Measurements from ENCODE around the gene SIM2.

The SIM2 gene

GRCh38 chr21:36689324-36689723, 9.6 kb upstream of the SIM2 start:
- DNase-seq = no peak

GRCh38 chr21:36690628-36691554, 8.0 kb upstream of the SIM2 start:
- DNase-seq = no peak

- DNase-seq = no peak
Measured at GRCh38 chr21:36691555-36692041, 7.3 kb upstream of the SIM2 start.

DNA sequence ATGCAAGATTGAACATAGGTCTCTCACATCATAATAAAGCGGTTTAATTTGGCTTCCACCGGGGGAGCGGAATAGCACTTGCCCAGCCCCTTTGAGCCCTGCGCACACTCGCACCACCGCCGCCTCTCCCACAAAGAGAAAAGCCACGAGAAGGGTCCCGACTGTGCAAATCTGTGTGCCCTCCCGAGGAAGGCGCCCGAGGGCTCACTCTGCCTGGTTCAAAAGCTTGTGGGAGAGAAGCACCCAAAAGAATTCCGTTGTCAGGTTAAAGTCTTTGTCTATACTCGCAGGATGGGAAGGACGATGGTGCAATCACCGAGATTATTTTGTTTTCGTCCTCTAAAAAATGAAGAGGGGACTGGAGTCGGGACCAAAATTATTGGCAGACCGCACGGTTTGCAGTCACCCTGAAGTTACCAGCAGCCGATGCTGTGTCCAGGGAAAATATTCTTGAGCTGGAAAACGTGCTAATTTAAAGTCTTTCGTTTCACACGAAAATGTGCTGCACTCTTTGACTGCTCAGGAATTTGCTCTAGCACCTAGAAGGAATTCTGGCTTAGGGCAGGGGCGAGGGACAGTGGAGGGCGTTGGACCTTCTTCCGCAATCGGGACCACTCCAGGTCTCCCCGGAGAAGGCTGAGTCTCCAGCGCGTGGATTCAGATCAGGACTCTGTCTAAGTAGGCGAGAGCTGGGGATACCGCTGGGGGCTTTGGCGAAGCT, 6.6 kb upstream of the SIM2 start:
- no peak for DNase-seq

DNA sequence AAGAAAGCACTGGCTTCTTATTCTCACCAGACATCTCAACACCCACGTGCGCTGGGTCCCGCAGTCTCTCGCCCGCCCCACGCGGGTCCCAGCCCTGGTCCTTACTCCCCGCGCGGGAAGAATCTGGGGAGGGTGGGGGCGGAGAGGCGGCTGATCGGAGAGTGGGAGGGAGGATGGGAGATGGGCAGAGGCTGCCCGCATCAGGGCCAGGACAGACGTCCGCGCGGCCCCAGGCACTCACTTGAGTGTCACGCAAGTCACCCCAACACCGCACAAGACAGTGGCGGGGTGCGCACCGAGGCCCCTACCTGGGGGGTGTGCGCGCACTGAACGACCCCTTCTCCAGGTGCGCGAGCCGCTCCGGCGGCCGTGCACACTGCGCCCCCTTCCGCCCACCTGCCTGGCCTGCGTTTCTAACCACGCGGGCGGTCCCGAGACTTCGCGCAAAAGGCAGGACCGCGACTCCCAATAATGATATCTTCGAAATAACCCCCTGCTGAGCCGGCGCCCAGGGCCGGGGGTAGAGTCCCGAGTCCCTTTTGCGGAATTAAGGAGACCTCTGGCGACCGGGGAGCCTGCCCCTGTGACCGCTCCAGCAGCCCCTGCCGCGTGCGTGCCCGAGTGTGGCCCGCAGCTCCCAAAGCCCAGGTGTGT, 6.0 kb upstream of the SIM2 start:
- DNase-seq = no peak

- DNase-seq = no peak
Measured at GRCh38 chr21:36693489-36694030, 5.4 kb upstream of the SIM2 start.

DNA sequence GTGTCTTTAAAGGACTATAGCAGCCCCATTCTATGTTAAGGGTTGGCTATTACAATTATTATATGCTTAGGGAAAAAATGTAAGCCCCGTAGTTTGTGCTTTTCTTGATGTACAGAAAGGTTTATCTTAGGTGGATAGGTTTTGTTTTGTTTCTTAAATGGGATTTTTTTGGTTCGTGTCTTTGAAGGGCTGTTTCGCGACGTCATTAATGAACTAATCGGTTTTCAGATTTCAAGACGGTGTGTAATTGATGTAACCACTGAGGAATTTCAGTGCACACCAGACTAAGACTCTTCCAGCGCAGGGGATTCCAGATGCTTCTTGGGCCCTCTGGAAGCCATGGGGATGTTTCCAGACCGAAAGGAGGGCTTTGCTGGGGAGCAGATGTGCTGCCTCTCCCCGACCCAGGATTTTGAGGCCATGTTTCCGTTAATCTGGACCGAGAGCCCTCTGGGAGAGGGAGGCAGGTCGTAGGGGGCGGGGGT, 4.8 kb upstream of the SIM2 start:
- DNase-seq = no peak

DNA sequence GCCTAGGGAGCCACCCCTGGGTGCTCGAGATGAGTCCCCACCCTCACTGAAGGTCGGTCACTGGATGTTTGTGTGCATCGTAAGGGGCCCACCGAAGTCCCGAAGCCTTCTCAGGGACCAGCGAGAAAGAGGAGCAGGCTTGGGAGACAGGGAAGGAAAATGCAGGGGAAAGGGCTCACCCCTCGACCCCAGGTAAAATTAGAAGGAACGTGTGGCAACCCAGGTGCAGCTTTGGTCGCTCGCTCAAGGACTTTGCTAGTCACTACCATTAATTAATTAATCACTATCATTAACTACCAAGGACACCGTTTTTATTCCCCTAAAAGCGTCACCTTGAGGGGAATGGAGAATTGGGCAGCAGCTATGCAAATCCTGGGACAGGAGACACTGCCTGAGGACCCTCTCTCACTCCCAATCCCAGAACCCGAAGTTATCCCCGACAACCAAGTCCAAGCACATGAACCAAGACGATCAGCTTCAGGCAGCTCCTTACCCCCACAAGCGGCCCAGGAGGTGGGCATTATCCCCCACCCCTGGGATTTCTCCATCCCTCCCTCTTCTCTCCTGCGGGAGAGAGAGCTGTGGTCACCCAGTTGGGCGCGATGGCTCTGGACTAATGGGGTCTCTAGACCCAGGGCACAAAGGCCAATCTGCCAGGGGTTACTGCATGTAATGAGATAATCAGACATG, 4.2 kb upstream of the SIM2 start:
- no peak for DNase-seq

- DNase-seq = no peak
Measured at GRCh38 chr21:36695283-36695634, 3.7 kb upstream of the SIM2 start.

DNA sequence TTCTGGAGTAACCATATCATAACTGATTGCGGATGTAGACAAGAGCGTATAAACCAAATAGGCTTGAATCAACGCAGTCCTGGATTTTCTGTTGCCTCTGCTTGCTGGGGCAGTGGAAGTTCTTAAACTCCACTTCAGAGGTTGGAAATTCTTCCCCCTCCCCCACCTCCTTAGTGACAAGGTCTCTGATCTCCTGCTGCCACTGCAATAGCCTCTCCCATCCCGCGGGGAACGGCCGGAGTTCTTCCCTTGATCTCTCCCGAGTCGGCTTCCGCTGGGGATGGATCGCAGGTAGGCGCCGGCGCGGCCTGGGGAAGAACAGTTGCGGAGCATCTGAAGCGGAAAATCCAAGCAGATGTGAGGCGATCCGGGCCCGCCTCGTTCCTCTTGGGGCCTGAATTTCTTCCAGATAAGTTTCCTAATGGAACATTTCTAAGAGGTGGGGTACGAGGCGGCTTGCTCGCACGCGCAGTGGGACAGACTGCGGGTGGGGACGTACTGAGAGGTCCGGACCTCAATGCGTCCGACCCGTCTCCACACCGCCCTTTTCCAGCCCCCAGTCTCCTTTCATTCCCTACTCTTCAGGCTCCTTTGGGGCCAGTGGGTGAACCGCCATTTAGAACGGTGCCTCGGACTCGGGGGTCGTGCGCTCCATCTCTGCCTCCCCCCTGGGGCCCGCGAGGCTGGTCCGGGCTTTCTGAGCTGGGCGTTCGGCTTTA, 3.1 kb upstream of the SIM2 start:
- no peak for DNase-seq

DNA sequence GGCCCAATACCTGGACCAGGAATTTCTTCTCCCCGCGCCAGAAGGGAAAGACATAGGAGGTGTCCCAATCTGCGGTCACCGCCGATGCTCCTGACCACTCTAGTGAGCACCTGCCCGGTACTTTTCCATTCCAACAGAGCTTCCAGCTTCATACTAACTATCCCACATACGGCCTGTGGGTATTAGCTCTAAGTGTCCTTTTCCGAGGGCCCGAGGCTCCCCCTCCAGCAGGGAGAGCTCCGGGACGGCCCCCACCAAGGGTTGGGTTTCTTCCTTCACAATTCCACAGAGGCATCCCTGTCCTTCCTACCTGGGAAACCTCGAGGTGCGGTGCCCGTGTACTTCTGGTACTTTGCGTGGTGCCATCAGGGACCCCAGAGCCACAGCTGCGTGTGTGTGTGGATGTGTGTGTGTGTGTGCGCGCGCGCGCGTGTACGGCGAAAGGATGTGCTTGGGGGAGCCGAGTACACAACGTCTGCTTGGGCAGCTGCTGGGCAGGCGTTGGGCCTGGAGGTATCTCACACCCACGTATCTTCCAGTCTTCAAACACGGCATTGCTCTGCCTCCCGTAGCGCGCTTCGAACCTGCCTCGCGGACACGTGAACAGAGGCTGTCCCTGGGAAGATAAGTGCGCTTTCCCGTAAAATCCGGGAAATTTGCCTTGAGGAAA, 2.4 kb upstream of the SIM2 start:
- no peak for DNase-seq

GRCh38 chr21:36697060-36697850, 1.7 kb upstream of the SIM2 start:
- DNase-seq = no peak

DNA sequence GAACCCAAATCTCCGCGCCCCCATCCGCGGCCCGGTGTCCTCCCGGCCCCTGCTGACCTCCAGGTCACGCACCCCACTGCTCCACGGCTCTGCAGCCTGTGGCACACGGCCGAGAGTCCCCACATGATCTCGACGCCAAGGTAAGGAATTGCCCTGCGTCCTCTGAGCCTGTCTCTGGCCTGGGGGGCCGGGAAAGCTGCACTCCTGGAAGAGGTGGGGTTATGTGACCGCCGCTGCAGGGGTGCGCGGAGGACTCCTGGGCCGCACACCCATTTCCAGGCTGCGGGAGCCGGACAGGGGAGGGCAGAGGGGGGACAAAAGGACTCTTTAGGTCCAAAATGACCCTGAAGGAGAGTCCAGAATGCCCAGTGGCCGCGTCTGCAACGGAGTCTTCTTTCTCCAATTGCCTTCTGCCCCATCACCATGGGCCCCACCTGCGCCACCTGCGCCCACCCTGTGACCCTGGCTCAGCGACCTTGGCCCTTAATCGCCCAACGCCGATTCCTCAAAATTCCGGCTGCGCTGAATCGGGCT, 997 bp upstream of the SIM2 start:
- DNase-seq = no peak

- DNase-seq = no peak
Measured at GRCh38 chr21:36698385-36698980, 432 bp upstream of the SIM2 start.

- no peak for DNase-seq
Measured at GRCh38 chr21:36699546-36700294, 805 bp downstream of the SIM2 start.

DNA sequence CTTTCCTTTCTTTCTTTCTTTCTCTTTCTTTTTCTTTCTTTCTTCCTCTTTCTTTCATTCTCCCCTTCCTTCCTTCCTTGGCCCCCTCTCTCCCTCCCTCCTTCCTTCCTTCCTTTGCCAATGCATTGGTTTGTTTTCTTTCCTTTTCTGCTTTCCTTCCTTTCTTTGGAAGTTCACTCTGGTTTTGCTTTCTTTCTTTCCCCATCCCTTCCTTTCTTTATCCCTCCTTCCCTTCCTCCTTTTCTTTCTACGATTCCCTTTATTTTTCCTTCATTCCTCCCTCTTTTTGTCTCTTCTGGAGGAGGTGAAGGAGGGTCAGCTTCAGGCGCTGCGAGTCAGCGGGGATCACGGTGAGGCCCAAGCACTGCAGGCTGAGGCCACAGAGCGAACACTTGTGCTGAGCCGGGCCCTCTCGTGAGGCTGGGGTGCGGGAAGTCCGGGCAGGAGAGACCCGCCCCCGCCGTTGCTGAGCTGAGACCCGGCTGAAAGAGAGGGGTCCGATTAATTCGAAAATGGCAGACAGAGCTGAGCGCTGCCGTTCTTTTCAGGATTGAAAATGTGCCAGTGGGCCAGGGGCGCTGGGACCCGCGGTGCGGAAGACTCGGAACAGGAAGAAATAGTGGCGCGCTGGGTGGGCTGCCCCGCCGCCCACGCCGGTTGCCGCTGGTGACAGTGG, 1.5 kb downstream of the SIM2 start:
- DNase-seq = no peak

DNA sequence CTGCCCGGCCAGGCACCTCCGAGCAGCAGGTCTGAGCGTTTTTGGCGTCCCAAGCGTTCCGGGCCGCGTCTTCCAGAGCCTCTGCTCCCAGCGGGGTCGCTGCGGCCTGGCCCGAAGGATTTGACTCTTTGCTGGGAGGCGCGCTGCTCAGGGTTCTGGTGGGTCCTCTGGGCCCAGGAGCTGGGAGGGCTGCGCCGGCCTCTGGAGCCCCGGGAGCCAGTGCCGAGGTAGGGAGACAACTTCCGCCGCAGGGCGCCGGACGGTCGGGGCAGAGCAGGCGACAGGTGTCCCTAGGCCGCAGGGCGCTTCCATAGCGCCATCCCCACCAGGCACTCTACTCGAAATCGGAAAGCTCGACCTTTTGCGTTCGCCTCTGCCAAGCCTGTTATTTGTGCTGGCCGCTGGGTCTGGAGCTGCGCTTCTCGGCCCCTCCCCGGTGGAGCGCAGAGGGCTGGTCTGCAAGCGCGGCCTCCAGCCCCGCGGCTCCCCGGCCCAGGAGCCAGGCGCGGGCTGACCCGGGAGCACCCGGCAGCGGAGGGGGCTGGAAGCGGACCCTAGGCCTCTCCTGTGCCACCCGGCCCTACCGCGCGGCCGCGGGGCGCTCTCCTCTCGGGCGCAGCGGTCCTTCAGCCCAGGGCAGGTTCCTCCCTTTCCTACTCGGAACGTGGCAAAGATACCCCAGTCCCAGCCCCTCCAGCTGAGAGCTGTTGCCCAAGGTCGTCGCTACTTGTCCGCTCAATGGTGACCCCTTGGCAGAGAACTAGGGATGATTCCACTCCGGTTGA, 2.2 kb downstream of the SIM2 start:
- DNase-seq = no peak

All from amniotic stem cell (primary cell).